Lower lobe of right lung (tissue), 2 donors: ENCODE results near the gene PAK6. TPM values are rescaled to one million over a fixed set of nuclear protein-coding genes. Genes with fewer than 3 reads are reported as not detected.

Source experiments
- ATAC-seq, 2 donors: fragments of 200-7000 bp; cut with Tn5 transposase; one replicate each; pipeline ENCODE4 v1.9.1; 2020 to 2022; ENCODE audit warnings: mild to moderate bottlenecking in 2 of 2, moderate library complexity in 2 of 2
- DNase-seq: peaks from one replicate; pipeline ENCODE4 v3.0.0-alpha.2; 2020
- H3K27ac ChIP-seq: fragments of 200-600 bp; one replicate; pipeline ENCODE4 v1.8.0; 2022
- H3K27me3 ChIP-seq: fragments of 200-600 bp; one replicate; pipeline ENCODE4 v1.8.0; 2022; ENCODE audit warnings: low read depth
- H3K36me3 ChIP-seq: fragments of 200-600 bp; one replicate; pipeline ENCODE4 v1.8.0; 2022; ENCODE audit warnings: mild to moderate bottlenecking
- H3K4me1 ChIP-seq: fragments of 200-600 bp; one replicate; pipeline ENCODE4 v1.8.0; 2022
- H3K4me3 ChIP-seq: fragments of 200-600 bp; one replicate; pipeline ENCODE4 v1.8.0; 2022; ENCODE audit warnings: mild to moderate bottlenecking
- H3K9me3 ChIP-seq: fragments of 200-600 bp; one replicate; pipeline ENCODE4 v1.8.0; 2022
- intact Hi-C: fragments of 100-400 bp; cut with DNase I; formaldehyde crosslinking; loops from one replicate; pipeline ENCODE4 v1.11.0; 2022
- total RNA-seq: library from RNA; stranded (reverse); fragmentation: NEBNext Ultra II Directional; extraction: Animal tissue kit (Norgen Biotek cat#: 25700); gene quantifications from one replicate; pipeline ENCODE4 v1.2.1, GENCODE V29; 2021
- TF ChIP-seq, protein P1 (sequence below): fragments of 200-600 bp; IDR thresholded peaks from one replicate; pipeline ENCODE4 v1.8.0; 2022; ENCODE audit warnings: antibody characterized with exemption, mild to moderate bottlenecking
- donor health status: DM: no; HTN: yes; CAD: no; lungs with severe emphysema.

PAK6 gene
- total RNA-seq, 1 donor from 2014 or later: 5.6 TPM

DNA sequence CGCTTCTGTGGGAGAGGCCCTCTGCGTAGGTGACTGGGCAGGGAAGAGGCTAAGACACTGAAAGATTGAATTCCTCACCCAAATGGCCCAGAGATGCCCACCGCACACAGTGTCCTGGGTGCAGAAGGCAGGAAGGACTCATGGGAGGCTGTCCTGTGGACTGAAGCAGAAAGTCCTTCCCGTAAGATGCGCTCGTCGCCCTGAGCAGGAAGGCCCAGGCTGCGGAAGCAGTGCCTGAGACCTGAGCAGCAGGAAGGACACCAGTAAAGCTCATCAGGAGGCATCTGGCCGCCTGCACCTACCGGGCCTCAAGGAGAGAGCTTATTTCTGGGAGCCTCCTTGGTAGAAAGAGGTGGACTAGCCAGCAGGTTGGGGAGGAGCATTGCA is 3.3 kb downstream of the PAK6 start:
- no peak overlapping the region for H3K4me3 ChIP-seq
- DNase-seq: no peak
- intact Hi-C loops: no loop called here
- TF ChIP-seq, protein P1, sequence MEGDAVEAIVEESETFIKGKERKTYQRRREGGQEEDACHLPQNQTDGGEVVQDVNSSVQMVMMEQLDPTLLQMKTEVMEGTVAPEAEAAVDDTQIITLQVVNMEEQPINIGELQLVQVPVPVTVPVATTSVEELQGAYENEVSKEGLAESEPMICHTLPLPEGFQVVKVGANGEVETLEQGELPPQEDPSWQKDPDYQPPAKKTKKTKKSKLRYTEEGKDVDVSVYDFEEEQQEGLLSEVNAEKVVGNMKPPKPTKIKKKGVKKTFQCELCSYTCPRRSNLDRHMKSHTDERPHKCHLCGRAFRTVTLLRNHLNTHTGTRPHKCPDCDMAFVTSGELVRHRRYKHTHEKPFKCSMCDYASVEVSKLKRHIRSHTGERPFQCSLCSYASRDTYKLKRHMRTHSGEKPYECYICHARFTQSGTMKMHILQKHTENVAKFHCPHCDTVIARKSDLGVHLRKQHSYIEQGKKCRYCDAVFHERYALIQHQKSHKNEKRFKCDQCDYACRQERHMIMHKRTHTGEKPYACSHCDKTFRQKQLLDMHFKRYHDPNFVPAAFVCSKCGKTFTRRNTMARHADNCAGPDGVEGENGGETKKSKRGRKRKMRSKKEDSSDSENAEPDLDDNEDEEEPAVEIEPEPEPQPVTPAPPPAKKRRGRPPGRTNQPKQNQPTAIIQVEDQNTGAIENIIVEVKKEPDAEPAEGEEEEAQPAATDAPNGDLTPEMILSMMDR: no peak
- peaks cover 18% of the 10 kb centered on the region for H3K27me3 ChIP-seq
- H3K9me3 ChIP-seq: no peaks in the 10 kb centered on the region
- peaks cover 11% of the 10 kb centered on the region for H3K4me1 ChIP-seq
- no peak for ATAC-seq
- no peak overlapping the region for H3K27ac ChIP-seq
- H3K36me3 ChIP-seq: no peaks in the 10 kb centered on the region

DNA sequence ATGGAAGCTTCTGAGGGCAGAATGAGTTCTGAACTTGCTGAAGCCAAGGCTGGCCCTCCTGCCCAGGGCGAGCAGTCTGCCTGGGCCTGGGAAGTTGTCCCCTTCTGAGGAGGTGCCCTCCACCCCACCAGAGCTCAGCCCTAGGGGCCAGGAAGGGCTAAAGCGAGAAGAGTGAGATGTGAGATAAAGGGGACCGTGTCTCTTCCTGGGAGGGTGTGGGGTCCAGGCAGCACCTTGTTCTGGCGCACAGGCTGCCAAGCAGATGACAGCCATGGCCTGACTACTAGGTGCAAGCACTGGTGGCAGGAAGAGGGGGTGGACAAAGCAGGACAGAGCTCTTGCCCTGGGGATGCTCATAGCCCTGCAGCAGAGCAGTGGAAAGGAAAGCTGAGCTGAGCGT is 3.7 kb downstream of the PAK6 start:
- DNase-seq: no peak
- no peak overlapping the region for H3K4me3 ChIP-seq
- ATAC-seq: no peak
- H3K36me3 ChIP-seq: no peaks in the 10 kb centered on the region
- TF ChIP-seq, protein P1: no peak
- peaks cover 11% of the 10 kb centered on the region for H3K4me1 ChIP-seq
- H3K9me3 ChIP-seq: no peaks in the 10 kb centered on the region
- H3K27me3 ChIP-seq: peaks cover 18% of the 10 kb centered on the region
- no peak overlapping the region for H3K27ac ChIP-seq
- intact Hi-C loops: no loop called here

DNA sequence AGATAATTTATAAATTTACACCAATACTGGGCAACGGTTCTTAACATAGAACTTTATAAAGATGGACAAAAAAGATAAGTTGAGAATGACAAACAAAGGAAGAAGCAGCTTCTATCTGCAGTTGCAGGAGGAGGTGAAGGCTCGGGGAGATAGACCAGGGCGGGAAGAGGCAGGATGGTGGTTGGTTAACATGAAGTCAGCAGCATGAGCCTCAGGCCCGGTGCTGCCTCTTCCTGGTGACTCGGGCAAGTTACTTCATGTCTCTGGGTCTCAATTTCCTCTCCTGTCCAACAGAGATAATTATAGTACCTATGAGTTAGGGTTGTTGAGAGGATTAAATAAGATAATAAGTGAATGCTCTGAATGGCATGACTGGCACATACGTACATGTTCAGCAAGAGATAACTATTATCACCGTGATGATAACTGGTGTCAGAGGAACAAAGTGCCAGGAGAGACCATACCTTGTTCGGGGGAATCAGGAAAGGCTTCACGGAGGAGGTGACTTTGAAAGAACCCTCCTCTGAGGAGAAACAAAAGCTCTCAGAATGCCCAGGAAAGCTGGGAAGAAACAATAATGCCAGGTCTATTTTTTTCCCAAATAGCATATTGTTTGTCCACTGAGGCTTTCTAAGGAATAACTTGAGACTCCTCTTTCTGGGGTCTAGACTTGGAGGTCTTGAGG is 4.4 kb downstream of the PAK6 start:
- intact Hi-C loops: no loop called here
- Histone ChIP-seq H3K36me3 (no peaks in the 10 kb centered on the region), H3K4me1 (peaks cover 11% of the 10 kb centered on the region), H3K9me3 (no peaks in the 10 kb centered on the region), H3K27ac (no peak overlapping the region), H3K27me3 (peaks cover 18% of the 10 kb centered on the region), H3K4me3 (no peak overlapping the region)
- DNase-seq: no peak
- TF ChIP-seq, protein P1: no peak
- no peak for ATAC-seq

DNA sequence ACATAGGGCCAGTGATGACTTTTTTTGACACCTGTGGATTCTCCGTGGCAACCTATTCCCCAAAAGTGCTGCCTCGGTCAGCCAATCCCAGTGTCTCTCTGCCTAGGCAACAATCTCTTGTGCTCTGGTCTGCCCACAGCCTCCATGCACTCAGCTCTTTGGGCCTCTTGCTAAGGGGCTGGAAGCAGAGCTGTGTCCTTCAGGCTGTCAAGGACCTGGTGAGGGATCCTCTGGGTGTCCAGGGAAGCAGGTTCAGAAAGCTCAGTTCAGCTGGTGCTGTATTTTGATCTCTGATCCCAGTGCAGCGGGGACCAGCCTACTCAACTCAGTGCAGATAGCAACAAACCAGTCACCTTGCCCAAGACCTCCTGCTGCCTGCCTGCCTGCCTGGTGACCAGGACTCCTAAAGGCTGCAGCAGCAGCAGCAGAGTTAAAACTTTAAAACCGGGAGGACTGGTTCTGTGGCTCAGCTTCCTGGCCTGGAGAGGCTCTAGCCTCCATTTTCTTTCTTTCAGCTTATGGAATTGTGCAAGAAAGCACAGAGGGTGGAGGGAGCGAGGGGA is 6.2 kb downstream of the PAK6 start:
- intact Hi-C loops: no loop called here

DNA sequence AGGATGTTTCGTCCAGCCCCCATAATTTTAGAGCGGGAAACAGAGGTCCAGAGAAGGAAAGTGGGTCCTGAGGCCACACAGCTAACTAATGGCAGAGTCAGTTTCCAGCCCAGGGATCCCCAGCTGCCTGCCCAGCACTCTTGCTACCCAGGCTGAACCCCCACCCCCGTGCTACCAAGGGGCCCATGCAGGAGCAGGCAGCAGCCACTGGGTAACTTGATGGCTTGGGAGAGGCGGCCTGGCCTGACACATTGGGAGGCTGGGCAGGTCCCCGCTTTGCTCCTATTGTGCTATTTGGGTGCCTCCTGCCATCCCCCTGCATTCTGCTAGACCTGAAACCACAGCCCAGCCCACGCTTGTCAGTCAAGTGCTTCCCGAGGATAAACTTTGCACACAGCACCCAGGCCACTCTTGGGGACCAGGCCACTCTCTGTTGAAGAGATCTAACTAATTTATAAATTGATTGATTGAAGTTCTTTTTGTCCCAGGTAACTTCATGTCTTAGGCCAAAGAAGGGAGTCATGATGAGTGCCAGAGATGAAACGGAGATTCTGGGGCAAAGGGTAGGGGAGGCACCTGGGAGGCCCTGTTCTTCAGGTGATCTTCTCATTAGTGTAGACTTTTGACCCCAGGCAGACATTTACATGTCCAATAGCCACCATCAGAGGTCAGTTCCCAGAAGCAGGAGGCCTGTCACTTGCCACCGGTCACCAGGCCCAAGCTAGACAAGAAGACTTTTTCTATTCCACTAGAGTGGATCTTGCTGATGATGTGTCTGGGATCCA is 7.0 kb downstream of the PAK6 start:
- H3K9me3 ChIP-seq: no peaks in the 10 kb centered on the region
- TF ChIP-seq, protein P1: no peak
- no peak for ATAC-seq
- no peak overlapping the region for H3K4me3 ChIP-seq
- DNase-seq: no peak
- H3K4me1 ChIP-seq: peaks cover 5% of the 10 kb centered on the region
- H3K27me3 ChIP-seq: no peaks in the 10 kb centered on the region
- H3K36me3 ChIP-seq: no peaks in the 10 kb centered on the region
- intact Hi-C loops: no loop called here
- peak overlapping the region; percentile 18 for H3K27ac ChIP-seq

More for the DNA sequence above, 6.2 kb downstream of the PAK6 start:
- Histone ChIP-seq H3K36me3 (no peaks in the 10 kb centered on the region), H3K4me1 (peaks cover 5% of the 10 kb centered on the region), H3K27me3 (peaks cover 4% of the 10 kb centered on the region), H3K27ac (peak overlapping the region; percentile 18), H3K4me3 (no peak overlapping the region), H3K9me3 (no peaks in the 10 kb centered on the region)
- TF ChIP-seq, protein P1: no peak
- peak; percentile 70 to 78 for ATAC-seq
- no peak for DNase-seq
